OCI-LY7 (cell line): ENCODE data around the gene SRGAP2B. TPM values are rescaled to one million over a fixed set of nuclear protein-coding genes. Genes with fewer than 3 reads are reported as not detected.
"Not testable (repeated sequence)": the region's sequence is repeated elsewhere in the genome, so short reads cannot be mapped to it uniquely, and the experiment has no call there.

Source experiments
- BruUV-seq: library from RNA; stranded (reverse); fragments of 400-500 nt; replicated peaks from 2 replicates; lab custom pipeline; 2021; lab: Mats Ljungman, UMichigan
- CTCF ChIA-PET: fragments of 300-600 bp; sonication (Branson Sonifier 250); formaldehyde crosslinking; loops from one replicate; lab custom pipeline; 2022; ENCODE audit warnings: antibody characterized with exemption; ENCODE audit not compliant: unreplicated experiment; lab: Charles Lee
- POLR2A ChIA-PET: fragments of 300-600 bp; sonication (Branson Sonifier 250); formaldehyde crosslinking; loops from one replicate; lab custom pipeline; 2022; ENCODE audit warnings: antibody characterized with exemption; lab: Charles Lee
- DNase-seq: peaks from one replicate; pipeline ENCODE4 v3.0.0-alpha.2; 2015; ENCODE audit warnings: low spot score
- H2AFZ ChIP-seq: fragments of 200-600 bp; sonication (generic), shearing (Covaris generic); 2 replicates; pipeline ENCODE4 v1.6.1; 2014; ENCODE audit warnings: mild to moderate bottlenecking, antibody characterized with exemption, low read length, moderate library complexity
- H3K27ac ChIP-seq: fragments of 200-600 bp; sonication (generic); 2 replicates; pipeline ENCODE4 v1.5.1; 2014; ENCODE audit warnings: mixed run types, low read depth, mild to moderate bottlenecking, moderate library complexity, low read length, inconsistent platforms; ENCODE audit not compliant: poor library complexity, severe bottlenecking
- H3K36me3 ChIP-seq: fragments of 200-600 bp; sonication (generic); 2 replicates; pipeline ENCODE4 v1.6.1; 2014; ENCODE audit warnings: mild to moderate bottlenecking, antibody characterized with exemption, low read length, moderate library complexity, mixed read lengths; ENCODE audit not compliant: insufficient read depth
- H3K4me1 ChIP-seq: fragments of 200-600 bp; sonication (generic); 2 replicates; pipeline ENCODE4 v1.5.1; 2014; ENCODE audit warnings: mild to moderate bottlenecking, low read length; ENCODE audit not compliant: insufficient read depth, poor library complexity, severe bottlenecking
- H3K4me2 ChIP-seq: fragments of 200-600 bp; sonication (generic); 2 replicates; pipeline ENCODE4 v1.6.1; 2014; ENCODE audit warnings: mild to moderate bottlenecking, low read length
- H3K4me3 ChIP-seq: fragments of 200-600 bp; sonication (generic); 2 replicates; pipeline ENCODE4 v1.5.1; 2014; ENCODE audit warnings: mild to moderate bottlenecking, low read depth, low read length; ENCODE audit not compliant: poor library complexity, severe bottlenecking
- H3K79me2 ChIP-seq: fragments of 200-600 bp; sonication (generic); 2 replicates; pipeline ENCODE4 v1.6.1; 2016; ENCODE audit warnings: low read depth, mild to moderate bottlenecking, low read length, moderate library complexity, mixed read lengths; ENCODE audit not compliant: insufficient read depth
- H3K9me2 ChIP-seq: fragments of 200-600 bp; sonication (generic); 2 replicates; pipeline ENCODE4 v1.6.1; 2016; ENCODE audit warnings: mild to moderate bottlenecking, low read length, mixed read lengths; ENCODE audit not compliant: insufficient read depth
- H3K9me3 ChIP-seq: fragments of 200-600 bp; sonication (generic); 2 replicates; pipeline ENCODE4 v1.6.1; 2014; ENCODE audit warnings: mild to moderate bottlenecking, mixed run types, low read length, mixed read lengths
- H4K20me1 ChIP-seq: fragments of 200-600 bp; sonication (generic); 2 replicates; pipeline ENCODE4 v1.6.1; 2014; ENCODE audit warnings: mild to moderate bottlenecking, antibody characterized with exemption, low read length, moderate library complexity, mixed read lengths; ENCODE audit not compliant: insufficient read depth
- intact Hi-C: fragments of 100-400 bp; cut with micrococcal nuclease; formaldehyde crosslinking; loops from one replicate; pipeline ENCODE4 v1.10.0; 2022; ENCODE audit not compliant: unreplicated experiment
- total RNA-seq, 2 experiments: library from RNA; depleted of rRNA in 1 of 2; stranded (reverse); fragments of >200 nt in 1 of 2; shearing (Covaris generic) in 1 of 2; gene quantifications; 2 replicates each; pipeline ENCODE4 v1.2.3, GENCODE V29; 2014 to 2022

The SRGAP2B gene
- total RNA-seq, 2 experiments from 2014 or later = 22.1 to 36.5 TPM

- H2AFZ ChIP-seq, DNase-seq, H3K4me3 ChIP-seq, H3K27ac ChIP-seq, H4K20me1 ChIP-seq, intact Hi-C loops, H3K9me2 ChIP-seq, H3K4me2 ChIP-seq, H3K9me3 ChIP-seq, POLR2A ChIA-PET, H3K36me3 ChIP-seq, BruUV-seq, H3K79me2 ChIP-seq, H3K4me1 ChIP-seq, CTCF ChIA-PET: not testable (repeated sequence)
These were observed 17.0 kb downstream of the SRGAP2B start for GRCh38 chr1:145077872-145078786.

GRCh38 chr1:145076877-145077276 lies 18.3 kb downstream of the SRGAP2B start:
- H3K79me2 ChIP-seq, H3K4me1 ChIP-seq, H2AFZ ChIP-seq, H3K36me3 ChIP-seq, H4K20me1 ChIP-seq, DNase-seq, H3K4me2 ChIP-seq, H3K27ac ChIP-seq, BruUV-seq, POLR2A ChIA-PET, CTCF ChIA-PET, intact Hi-C loops, H3K4me3 ChIP-seq, H3K9me3 ChIP-seq, H3K9me2 ChIP-seq: not testable (repeated sequence)

GRCh38 chr1:145074021-145074559 lies 21.0 kb downstream of the SRGAP2B start:
- H3K27ac ChIP-seq, H3K4me2 ChIP-seq, intact Hi-C loops, H3K4me3 ChIP-seq, H4K20me1 ChIP-seq, H3K4me1 ChIP-seq, H3K9me3 ChIP-seq, H2AFZ ChIP-seq, H3K9me2 ChIP-seq, POLR2A ChIA-PET, H3K79me2 ChIP-seq, CTCF ChIA-PET, BruUV-seq, DNase-seq, H3K36me3 ChIP-seq: not testable (repeated sequence)

GRCh38 chr1:145071569-145071968 lies 23.6 kb downstream of the SRGAP2B start:
- H2AFZ ChIP-seq, H3K27ac ChIP-seq, BruUV-seq, H3K9me2 ChIP-seq, H3K4me2 ChIP-seq, H3K36me3 ChIP-seq, H3K9me3 ChIP-seq, CTCF ChIA-PET, DNase-seq, H3K4me3 ChIP-seq, POLR2A ChIA-PET, intact Hi-C loops, H3K79me2 ChIP-seq, H4K20me1 ChIP-seq, H3K4me1 ChIP-seq: not testable (repeated sequence)

GRCh38 chr1:145066486-145066885 lies 28.6 kb downstream of the SRGAP2B start:
- BruUV-seq, intact Hi-C loops: not testable (repeated sequence)

GRCh38 chr1:145065194-145065826 lies 29.8 kb downstream of the SRGAP2B start:
- DNase-seq, H3K4me3 ChIP-seq, H2AFZ ChIP-seq, intact Hi-C loops, H3K79me2 ChIP-seq, H4K20me1 ChIP-seq, H3K9me3 ChIP-seq, CTCF ChIA-PET, BruUV-seq, H3K9me2 ChIP-seq, H3K4me2 ChIP-seq, POLR2A ChIA-PET, H3K27ac ChIP-seq, H3K4me1 ChIP-seq, H3K36me3 ChIP-seq: not testable (repeated sequence)

More at GRCh38 chr1:145066486-145066885, 28.6 kb downstream of the SRGAP2B start:
- H3K4me1 ChIP-seq, H3K4me3 ChIP-seq, H3K79me2 ChIP-seq, H3K27ac ChIP-seq, H2AFZ ChIP-seq, H3K9me3 ChIP-seq, DNase-seq, H4K20me1 ChIP-seq, H3K4me2 ChIP-seq, H3K9me2 ChIP-seq, CTCF ChIA-PET, H3K36me3 ChIP-seq, POLR2A ChIA-PET: not testable (repeated sequence)
